Dermis lymphatic vessel endothelial cell (primary cell): ENCODE data around the gene FAM181B. TPM values are rescaled to one million over a fixed set of nuclear protein-coding genes. Genes with fewer than 3 reads are reported as not detected.

Source experiments
- total RNA-seq: library from RNA; depleted of rRNA; stranded (reverse); fragments of >200 nt; gene quantifications from 2 replicates; pipeline ENCODE4 v1.2.1, GENCODE V29; 2014

FAM181B gene, protein sequence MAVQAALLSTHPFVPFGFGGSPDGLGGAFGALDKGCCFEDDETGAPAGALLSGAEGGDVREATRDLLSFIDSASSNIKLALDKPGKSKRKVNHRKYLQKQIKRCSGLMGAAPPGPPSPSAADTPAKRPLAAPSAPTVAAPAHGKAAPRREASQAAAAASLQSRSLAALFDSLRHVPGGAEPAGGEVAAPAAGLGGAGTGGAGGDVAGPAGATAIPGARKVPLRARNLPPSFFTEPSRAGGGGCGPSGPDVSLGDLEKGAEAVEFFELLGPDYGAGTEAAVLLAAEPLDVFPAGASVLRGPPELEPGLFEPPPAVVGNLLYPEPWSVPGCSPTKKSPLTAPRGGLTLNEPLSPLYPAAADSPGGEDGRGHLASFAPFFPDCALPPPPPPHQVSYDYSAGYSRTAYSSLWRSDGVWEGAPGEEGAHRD
- not detected in 2 replicates for total RNA-seq

GRCh38 chr11:82733444-82734119, at the start of gene FAM181B:
TSS of gene FAM181B (minus strand) at chr11:82733864. CDS start at chr11:82733729, 135 bp downstream.

Other genes with a start within 250 kb of the FAM181B start
- gene PRCP, start 166.6 kb upstream of the FAM181B start, total RNA-seq = 223 and 241 TPM in 2 replicates
- 1.6 and 1.8 TPM in 2 replicates for gene DDIAS, start 167.9 kb upstream of the FAM181B start, total RNA-seq